IPS-20b (cell line): ENCODE measurements around the gene UTP18.
A peak's percentile ranks its signal among the peaks of the same experiment; 100 is the strongest.

Source experiments
- H3K27ac ChIP-seq: one replicate; pipeline ENCODE4 v1.5.1; 2013; ENCODE audit warnings: low read length
- H3K27me3 ChIP-seq: 2 replicates; pipeline ENCODE4 v1.6.1; 2013; ENCODE audit warnings: mild to moderate bottlenecking, low read length, inconsistent platforms; ENCODE audit not compliant: insufficient read depth
- H3K36me3 ChIP-seq: 2 replicates; pipeline ENCODE4 v1.6.1; 2013; ENCODE audit warnings: low read depth, mild to moderate bottlenecking, inconsistent platforms, low read length, moderate library complexity; ENCODE audit not compliant: insufficient read depth
- H3K4me1 ChIP-seq: 2 replicates; pipeline ENCODE4 v1.6.1; 2013; ENCODE audit warnings: mild to moderate bottlenecking, control low read depth, inconsistent platforms, low read length, moderate library complexity; ENCODE audit not compliant: insufficient read depth
- H3K4me3 ChIP-seq: 2 replicates; pipeline ENCODE4 v1.5.1; 2013; ENCODE audit warnings: mild to moderate bottlenecking, low read length, inconsistent platforms
- H3K9ac ChIP-seq: 2 replicates; pipeline ENCODE4 v1.6.1; 2013; ENCODE audit warnings: low read depth, mild to moderate bottlenecking, inconsistent platforms, low read length, moderate library complexity
- H3K9me3 ChIP-seq: 2 replicates; pipeline ENCODE4 v1.6.1; 2013; ENCODE audit warnings: mild to moderate bottlenecking, low read depth, low read length, inconsistent platforms; ENCODE audit not compliant: insufficient read depth

UTP18 gene

GRCh38 chr17:51238255-51238887 is 22.0 kb upstream of the UTP18 start:
- Histone ChIP-seq H3K36me3 (peaks cover 15% of the 10 kb centered on the region; the same call in 1 of the 2 replicates), H3K27me3 (no peaks in the 10 kb centered on the region), H3K9me3 (no peaks in the 10 kb centered on the region), H3K9ac (no peak overlapping the region), H3K4me1 (no peaks in the 10 kb centered on the region), H3K27ac (no peak overlapping the region), H3K4me3 (no peak overlapping the region)

GRCh38 chr17:51240275-51240674 is 20.1 kb upstream of the UTP18 start:
- Histone ChIP-seq H3K36me3 (peaks cover 15% of the 10 kb centered on the region; the same call in 1 of the 2 replicates), H3K4me3 (no peak overlapping the region), H3K27me3 (no peaks in the 10 kb centered on the region), H3K9ac (no peak overlapping the region), H3K27ac (no peak overlapping the region), H3K9me3 (no peaks in the 10 kb centered on the region), H3K4me1 (no peaks in the 10 kb centered on the region)

- Histone ChIP-seq H3K27ac (no peak overlapping the region), H3K27me3 (no peaks in the 10 kb centered on the region), H3K9me3 (no peaks in the 10 kb centered on the region), H3K4me1 (no peaks in the 10 kb centered on the region), H3K4me3 (no peak overlapping the region), H3K9ac (no peak overlapping the region), H3K36me3 (peaks cover 25% of the 10 kb centered on the region; the same call in 1 of the 2 replicates)
Observed at GRCh38 chr17:51244041-51244440, 16.3 kb upstream of the UTP18 start.

GRCh38 chr17:51245535-51245934 is 14.8 kb upstream of the UTP18 start:
- no peak overlapping the region for H3K9ac ChIP-seq
- H3K27ac ChIP-seq, result no peak overlapping the region
- H3K4me3 ChIP-seq, result no peak overlapping the region
- H3K4me1 ChIP-seq, result no peaks in the 10 kb centered on the region
- H3K27me3 ChIP-seq, result no peaks in the 10 kb centered on the region
- H3K9me3 ChIP-seq, result no peaks in the 10 kb centered on the region
- peaks cover 30% of the 10 kb centered on the region; the same call in 1 of the 2 replicates for H3K36me3 ChIP-seq

GRCh38 chr17:51250314-51250840 is 10.0 kb upstream of the UTP18 start:
- no peaks in the 10 kb centered on the region for H3K4me1 ChIP-seq
- H3K27ac ChIP-seq, result no peak overlapping the region
- no peak overlapping the region for H3K9ac ChIP-seq
- H3K36me3 ChIP-seq, result peaks cover 68% of the 10 kb centered on the region
- no peak overlapping the region for H3K4me3 ChIP-seq
- no peaks in the 10 kb centered on the region for H3K9me3 ChIP-seq
- H3K27me3 ChIP-seq, result no peaks in the 10 kb centered on the region

GRCh38 chr17:51251010-51251409 is 9.3 kb upstream of the UTP18 start:
- H3K27me3 ChIP-seq, result no peaks in the 10 kb centered on the region
- H3K9me3 ChIP-seq, result no peaks in the 10 kb centered on the region
- H3K4me3 ChIP-seq, result no peak overlapping the region
- no peak overlapping the region for H3K9ac ChIP-seq
- H3K27ac ChIP-seq, result no peak overlapping the region
- no peaks in the 10 kb centered on the region for H3K4me1 ChIP-seq
- H3K36me3 ChIP-seq, result peaks cover 70% of the 10 kb centered on the region

- no peak overlapping the region for H3K9ac ChIP-seq
- H3K27ac ChIP-seq, result no peak overlapping the region
- H3K36me3 ChIP-seq, result peaks cover 75% of the 10 kb centered on the region
Observed at GRCh38 chr17:51255673-51256072, 4.7 kb upstream of the UTP18 start.

GRCh38 chr17:51256101-51256500 is 4.2 kb upstream of the UTP18 start:
- Histone ChIP-seq H3K36me3 (peaks cover 71% of the 10 kb centered on the region), H3K9ac (no peak overlapping the region), H3K9me3 (no peaks in the 10 kb centered on the region), H3K27me3 (no peaks in the 10 kb centered on the region), H3K27ac (no peak overlapping the region), H3K4me1 (no peaks in the 10 kb centered on the region), H3K4me3 (no peak overlapping the region)

More at GRCh38 chr17:51255673-51256072, 4.7 kb upstream of the UTP18 start:
- H3K4me1 ChIP-seq, result no peaks in the 10 kb centered on the region
- no peaks in the 10 kb centered on the region for H3K9me3 ChIP-seq
- H3K27me3 ChIP-seq, result no peaks in the 10 kb centered on the region
- no peak overlapping the region for H3K4me3 ChIP-seq

GRCh38 chr17:51257150-51258081 is 2.9 kb upstream of the UTP18 start:
- Histone ChIP-seq H3K27me3 (no peaks in the 10 kb centered on the region), H3K4me3 (peak overlapping the region; percentile 100), H3K9me3 (no peaks in the 10 kb centered on the region), H3K36me3 (peaks cover 59% of the 10 kb centered on the region), H3K4me1 (peaks cover 5% of the 10 kb centered on the region; the same call in 1 of the 2 replicates), H3K27ac (no peak overlapping the region), H3K9ac (peak overlapping the region; percentile 99; the same call in 1 of the 2 replicates)

GRCh38 chr17:51258756-51259563 is 1.4 kb upstream of the UTP18 start:
- peaks cover 60% of the 10 kb centered on the region for H3K36me3 ChIP-seq
- peak overlapping the region; percentile 100 for H3K4me3 ChIP-seq
- no peaks in the 10 kb centered on the region for H3K27me3 ChIP-seq
- no peaks in the 10 kb centered on the region for H3K9me3 ChIP-seq
- peak overlapping the region; percentile 100 for H3K27ac ChIP-seq
- H3K4me1 ChIP-seq, result peaks cover 5% of the 10 kb centered on the region; the same call in 1 of the 2 replicates
- peak overlapping the region; percentile 99; the same call in 1 of the 2 replicates for H3K9ac ChIP-seq
